Thyroid gland (tissue), 4 donors: Measurements from ENCODE around the gene SCG3.

Source experiments
- CTCF ChIP-seq, 6 experiments: fragments of 200-600 bp in 3 of 6; fragments of 450-650 bp in 3 of 6; sonication (generic) in 3 of 6; IDR thresholded peaks; one replicate each; pipeline ENCODE4 v1.5.1; 2016 to 2019; ENCODE audit warnings: antibody characterized with exemption in 6 of 6, mild to moderate bottlenecking in 2 of 6, inconsistent platforms in 1 of 6, moderate library complexity in 1 of 6
- POLR2A ChIP-seq, 2 donors: fragments of 450-650 bp; IDR thresholded peaks; one replicate each; pipeline ENCODE4 v1.6.1; 2017; ENCODE audit warnings: antibody characterized with exemption in 2 of 2, mild to moderate bottlenecking in 2 of 2, moderate library complexity in 1 of 2

DNA sequence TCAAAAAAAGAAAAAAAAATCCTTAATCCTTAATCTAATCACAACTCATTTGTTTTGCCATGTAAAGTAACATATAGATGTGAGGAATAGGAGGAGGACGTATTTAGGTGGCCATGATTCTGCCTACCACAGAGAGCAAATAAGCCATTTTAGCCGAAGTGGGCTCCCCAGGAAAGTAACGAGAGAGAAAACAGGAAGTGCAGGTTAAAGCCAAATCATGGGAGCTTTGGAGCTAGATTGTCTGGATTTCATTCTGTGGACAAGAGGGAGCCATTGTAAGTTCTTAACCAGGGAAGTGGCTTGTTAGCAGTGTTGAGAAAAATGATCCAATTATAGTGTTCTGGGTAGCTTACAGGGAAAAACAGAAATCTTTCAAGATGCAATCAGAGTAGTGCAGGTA is 79.5 kb downstream of the SCG3 start:
- TF ChIP-seq POLR2A (IDR thresholded peaks at IDR 0.05) (no peak), CTCF (IDR thresholded peaks at IDR 0.05) (no peak)
